C4-2B (cell line): Measurements from ENCODE around the gene OGG1.

Source experiments
- H3K27ac ChIP-seq: fragments of 450-650 bp; 2 replicates; pipeline ENCODE4 v1.5.1; 2017
- ZFX ChIP-seq: fragments of 450-650 bp; IDR thresholded peaks from 2 replicates; pipeline ENCODE4 v1.6.1; 2017
- TF ChIP-seq, protein P1 (sequence below): fragments of 450-650 bp; conservative IDR thresholded peaks from 2 replicates; pipeline ENCODE4 v1.5.1; 2017; ENCODE audit warnings: mild to moderate bottlenecking

Gene OGG1

DNA sequence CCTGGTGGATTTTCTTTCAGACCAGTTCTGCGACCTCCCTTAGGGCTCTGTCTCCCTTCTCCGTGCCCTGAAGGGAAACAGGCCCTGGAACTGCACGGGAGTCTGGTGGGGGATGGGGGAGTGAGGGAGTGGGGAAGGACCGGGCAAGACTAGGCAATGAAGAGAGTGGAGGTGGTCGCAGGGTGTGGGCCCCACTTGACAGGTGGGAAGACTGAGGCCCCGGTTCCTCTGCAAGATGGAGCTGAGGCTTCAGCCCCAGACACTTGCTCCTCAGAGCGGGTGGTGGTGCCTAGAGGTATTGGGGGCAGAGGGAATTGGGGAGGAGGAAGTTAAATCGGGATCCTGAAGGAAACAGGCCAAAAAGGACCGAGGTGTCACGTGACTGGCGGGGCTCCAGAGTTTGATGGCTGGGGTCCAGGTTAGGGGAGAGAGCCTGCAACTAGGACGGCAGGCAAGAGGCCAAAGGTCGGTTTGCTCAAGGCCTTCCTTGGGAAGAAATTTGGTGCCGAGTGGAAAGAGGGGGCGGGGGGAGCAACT is 20.6 kb downstream of the OGG1 start:
- TF ChIP-seq, protein P1, sequence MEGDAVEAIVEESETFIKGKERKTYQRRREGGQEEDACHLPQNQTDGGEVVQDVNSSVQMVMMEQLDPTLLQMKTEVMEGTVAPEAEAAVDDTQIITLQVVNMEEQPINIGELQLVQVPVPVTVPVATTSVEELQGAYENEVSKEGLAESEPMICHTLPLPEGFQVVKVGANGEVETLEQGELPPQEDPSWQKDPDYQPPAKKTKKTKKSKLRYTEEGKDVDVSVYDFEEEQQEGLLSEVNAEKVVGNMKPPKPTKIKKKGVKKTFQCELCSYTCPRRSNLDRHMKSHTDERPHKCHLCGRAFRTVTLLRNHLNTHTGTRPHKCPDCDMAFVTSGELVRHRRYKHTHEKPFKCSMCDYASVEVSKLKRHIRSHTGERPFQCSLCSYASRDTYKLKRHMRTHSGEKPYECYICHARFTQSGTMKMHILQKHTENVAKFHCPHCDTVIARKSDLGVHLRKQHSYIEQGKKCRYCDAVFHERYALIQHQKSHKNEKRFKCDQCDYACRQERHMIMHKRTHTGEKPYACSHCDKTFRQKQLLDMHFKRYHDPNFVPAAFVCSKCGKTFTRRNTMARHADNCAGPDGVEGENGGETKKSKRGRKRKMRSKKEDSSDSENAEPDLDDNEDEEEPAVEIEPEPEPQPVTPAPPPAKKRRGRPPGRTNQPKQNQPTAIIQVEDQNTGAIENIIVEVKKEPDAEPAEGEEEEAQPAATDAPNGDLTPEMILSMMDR = no peak
- TF ChIP-seq ZFX = no peak
- H3K27ac ChIP-seq = peak overlapping the region; percentile 88

DNA sequence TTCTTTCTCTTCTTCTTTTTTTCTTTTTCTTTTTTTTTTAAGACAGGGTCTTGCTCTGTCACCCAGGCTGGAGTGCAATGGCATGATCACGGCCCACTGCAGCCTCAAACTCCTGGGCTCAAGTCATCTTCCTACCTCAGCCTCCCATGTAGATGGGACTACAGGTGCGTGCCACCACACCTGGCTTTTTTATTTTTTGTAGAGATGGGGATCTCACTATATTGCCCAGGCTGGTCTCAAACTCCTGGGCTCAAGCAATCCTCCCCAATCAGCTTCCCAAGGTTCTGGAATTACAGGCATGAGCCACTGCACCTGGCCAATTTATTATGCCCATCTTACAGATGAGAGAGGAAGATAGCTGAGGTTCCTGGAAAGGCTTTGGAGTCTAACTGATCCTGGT is 21.3 kb downstream of the OGG1 start:
- peak overlapping the region; percentile 88 for H3K27ac ChIP-seq

GRCh38 chr3:9776896-9777693 is 27.3 kb downstream of the OGG1 start:
- TF ChIP-seq, protein P1 = no peak
- TF ChIP-seq ZFX = no peak
- no peak overlapping the region for H3K27ac ChIP-seq

DNA sequence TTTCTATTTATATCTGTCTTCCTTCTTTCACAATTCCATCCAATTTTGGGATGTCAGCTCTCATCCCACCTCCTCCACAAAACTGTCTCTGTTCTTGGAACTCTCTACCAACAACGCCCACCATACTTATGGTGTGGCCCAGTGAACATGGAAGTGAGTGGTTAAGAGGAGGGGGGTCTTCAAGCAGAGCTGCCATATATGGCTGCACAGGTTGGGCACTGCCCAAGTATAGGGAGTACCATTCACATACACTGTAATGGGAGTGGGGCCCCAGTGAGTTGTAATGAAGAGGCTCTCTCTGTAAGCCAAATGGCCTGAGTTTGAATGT is 27.9 kb downstream of the OGG1 start:
- no peak overlapping the region for H3K27ac ChIP-seq
- no peak for TF ChIP-seq ZFX
- TF ChIP-seq, protein P1 = no peak

- TF ChIP-seq, protein P1 = no peak
- no peak for TF ChIP-seq ZFX
- H3K27ac ChIP-seq = no peak overlapping the region
These were observed 28.7 kb downstream of the OGG1 start for GRCh38 chr3:9778143-9779074.

GRCh38 chr3:9779075-9779593 is 29.4 kb downstream of the OGG1 start:
- TF ChIP-seq, protein P1 = no peak
- TF ChIP-seq ZFX = no peak
- no peak overlapping the region for H3K27ac ChIP-seq

GRCh38 chr3:9779721-9780457 is 30.1 kb downstream of the OGG1 start:
- H3K27ac ChIP-seq = no peak overlapping the region
- no peak for TF ChIP-seq ZFX
- TF ChIP-seq, protein P1 = no peak
